ENCODE results near the gene FAM117B. TPM values are rescaled to one million over a fixed set of nuclear protein-coding genes. Genes with fewer than 3 reads are reported as not detected.

Gene FAM117B
- 2.4 and 3.0 TPM in 2 replicates for total RNA-seq

DNA sequence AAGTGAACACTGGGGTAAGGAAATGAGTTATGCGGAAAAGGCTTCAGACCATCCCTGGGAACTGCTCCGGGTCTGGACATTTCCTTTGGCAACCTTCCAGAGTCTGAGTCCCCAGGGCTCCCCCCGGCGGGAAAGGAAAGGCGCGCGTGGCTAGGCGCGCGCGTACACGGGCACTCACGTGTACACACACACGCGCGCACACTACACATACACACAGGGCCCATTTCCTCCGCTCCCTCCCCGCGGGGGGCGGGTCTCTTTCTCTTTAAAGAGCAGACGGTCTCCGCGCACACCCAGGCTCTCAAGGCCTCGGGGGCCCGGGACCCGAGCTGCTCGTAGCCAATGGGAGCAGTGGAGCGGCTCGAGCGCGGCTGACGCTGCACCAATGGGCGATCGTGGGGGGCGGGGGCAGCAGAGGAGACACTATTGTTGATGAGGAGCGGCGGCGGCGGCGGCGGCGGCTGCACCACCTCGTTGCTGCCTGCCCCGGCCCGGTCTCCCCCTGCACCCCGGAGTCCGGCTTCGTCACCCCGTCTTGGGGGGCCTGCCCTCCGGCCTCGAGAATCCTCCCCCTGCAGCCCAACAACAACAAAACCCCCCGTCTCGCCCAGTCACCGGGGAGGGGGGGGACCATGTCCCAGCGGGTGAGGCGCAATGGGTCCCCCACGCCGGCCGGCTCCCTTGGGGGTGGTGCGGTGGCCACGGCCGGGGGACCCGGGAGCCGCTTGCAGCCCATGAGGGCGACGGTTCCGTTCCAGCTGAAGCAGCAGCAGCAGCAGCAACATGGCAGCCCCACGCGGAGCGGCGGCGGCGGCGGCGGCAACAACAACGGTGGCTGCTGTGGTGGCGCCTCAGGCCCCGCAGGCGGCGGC is at the start of gene FAM117B:
TSS of gene FAM117B (plus strand) at position 414 of the 872 bp plus-strand sequence. CDS start at position 633, 219 bp downstream.

Other genes starting within 250 kb of the FAM117B start
- 4.8 TPM in 2 replicates for gene ICA1L, start 236.8 kb downstream of the FAM117B start, total RNA-seq